Panc1 (cell line): ENCODE results near the gene RAP1GAP.

Experiments used
- CTCF ChIP-seq: fragments of 450-650 bp; IDR thresholded peaks from 2 replicates; pipeline ENCODE4 v1.5.1; 2017; ENCODE audit warnings: mild to moderate bottlenecking
- POLR2AphosphoS5 ChIP-seq: IDR thresholded peaks from 2 replicates; pipeline ENCODE4 v1.6.1; 2012; ENCODE audit warnings: mild to moderate bottlenecking, low read depth, low read length, moderate library complexity
- SIN3A ChIP-seq: IDR thresholded peaks from 2 replicates; pipeline ENCODE4 v1.6.1; 2012; ENCODE audit warnings: low read depth, mild to moderate bottlenecking, low read length, moderate library complexity, borderline replicate concordance; ENCODE audit not compliant: insufficient read depth
- TCF7L2 ChIP-seq: IDR thresholded peaks from 2 replicates; pipeline ENCODE4 v1.6.1; 2011; ENCODE audit warnings: mild to moderate bottlenecking, low read depth, low read length, inconsistent platforms
- TF ChIP-seq, protein P1 (sequence below), 2 experiments: IDR thresholded peaks; 2 replicates each; pipeline ENCODE4 v1.6.1; 2011 to 2012; ENCODE audit warnings: low read depth in 2 of 2, control low read depth in 1 of 2, low read length in 1 of 2, mild to moderate bottlenecking in 1 of 2, moderate library complexity in 1 of 2; ENCODE audit not compliant: insufficient read depth in 1 of 2

DNA sequence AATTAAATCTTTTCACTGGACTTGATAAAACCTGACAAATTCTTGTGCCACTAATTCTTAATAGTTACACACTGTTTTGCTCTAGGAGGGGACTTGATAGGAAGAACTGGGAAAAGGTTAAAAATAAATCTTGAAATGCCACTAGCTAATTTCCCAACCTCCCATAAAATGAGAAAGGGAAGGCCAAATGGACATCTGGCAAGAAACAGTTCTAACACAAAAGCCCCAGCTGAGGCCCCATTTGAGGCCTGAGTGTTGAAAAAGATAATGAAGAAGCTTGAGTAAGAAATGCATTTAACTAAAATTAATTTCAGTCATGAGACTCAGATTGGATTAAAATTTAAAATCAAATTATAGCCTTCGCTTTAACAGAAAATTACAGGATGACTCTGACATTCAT lies 11.2 kb upstream of the RAP1GAP start:
- no peak for TF ChIP-seq CTCF
- TF ChIP-seq, protein P1, sequence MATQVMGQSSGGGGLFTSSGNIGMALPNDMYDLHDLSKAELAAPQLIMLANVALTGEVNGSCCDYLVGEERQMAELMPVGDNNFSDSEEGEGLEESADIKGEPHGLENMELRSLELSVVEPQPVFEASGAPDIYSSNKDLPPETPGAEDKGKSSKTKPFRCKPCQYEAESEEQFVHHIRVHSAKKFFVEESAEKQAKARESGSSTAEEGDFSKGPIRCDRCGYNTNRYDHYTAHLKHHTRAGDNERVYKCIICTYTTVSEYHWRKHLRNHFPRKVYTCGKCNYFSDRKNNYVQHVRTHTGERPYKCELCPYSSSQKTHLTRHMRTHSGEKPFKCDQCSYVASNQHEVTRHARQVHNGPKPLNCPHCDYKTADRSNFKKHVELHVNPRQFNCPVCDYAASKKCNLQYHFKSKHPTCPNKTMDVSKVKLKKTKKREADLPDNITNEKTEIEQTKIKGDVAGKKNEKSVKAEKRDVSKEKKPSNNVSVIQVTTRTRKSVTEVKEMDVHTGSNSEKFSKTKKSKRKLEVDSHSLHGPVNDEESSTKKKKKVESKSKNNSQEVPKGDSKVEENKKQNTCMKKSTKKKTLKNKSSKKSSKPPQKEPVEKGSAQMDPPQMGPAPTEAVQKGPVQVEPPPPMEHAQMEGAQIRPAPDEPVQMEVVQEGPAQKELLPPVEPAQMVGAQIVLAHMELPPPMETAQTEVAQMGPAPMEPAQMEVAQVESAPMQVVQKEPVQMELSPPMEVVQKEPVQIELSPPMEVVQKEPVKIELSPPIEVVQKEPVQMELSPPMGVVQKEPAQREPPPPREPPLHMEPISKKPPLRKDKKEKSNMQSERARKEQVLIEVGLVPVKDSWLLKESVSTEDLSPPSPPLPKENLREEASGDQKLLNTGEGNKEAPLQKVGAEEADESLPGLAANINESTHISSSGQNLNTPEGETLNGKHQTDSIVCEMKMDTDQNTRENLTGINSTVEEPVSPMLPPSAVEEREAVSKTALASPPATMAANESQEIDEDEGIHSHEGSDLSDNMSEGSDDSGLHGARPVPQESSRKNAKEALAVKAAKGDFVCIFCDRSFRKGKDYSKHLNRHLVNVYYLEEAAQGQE (IDR thresholded peaks at IDR 0.05; ENCODE audit: insufficient read depth in 1 of 2, low read depth in 2 of 2, low read length in 1 of 2): no peak
- TF ChIP-seq POLR2AphosphoS5: no peak
- no peak for TF ChIP-seq SIN3A
- no peak for TF ChIP-seq TCF7L2
